Kidney epithelial cell (primary cell): ENCODE results near the gene VSX1. TPM values are rescaled to one million over a fixed set of nuclear protein-coding genes. Genes with fewer than 3 reads are reported as not detected.

Experiments used
- DNase-seq: peaks from one replicate; pipeline ENCODE4 v3.0.0-alpha.2; 2010; ENCODE audit warnings: low read depth
- H3K27me3 ChIP-seq: 2 replicates; pipeline ENCODE4 v1.6.0; 2011; ENCODE audit warnings: low read length; ENCODE audit not compliant: control insufficient read depth, insufficient read depth
- H3K36me3 ChIP-seq: 2 replicates; pipeline ENCODE4 v1.5.1; 2011; ENCODE audit warnings: low read length; ENCODE audit not compliant: control insufficient read depth, insufficient read depth
- H3K4me3 ChIP-seq: 2 replicates; pipeline ENCODE4 v1.5.1; 2011; ENCODE audit warnings: low read depth, mild to moderate bottlenecking, control low read depth, low read length
- total RNA-seq: library from RNA; depleted of rRNA; stranded (reverse); fragments of >200 nt; gene quantifications from 2 replicates; pipeline ENCODE4 v1.2.3, GENCODE V29; 2015
- TF ChIP-seq, protein P1 (sequence below): IDR thresholded peaks from 2 replicates; pipeline ENCODE4 v1.5.1; 2011; ENCODE audit warnings: mild to moderate bottlenecking, moderate library complexity, low read length, control low read depth, inconsistent platforms; ENCODE audit not compliant: insufficient read depth, poor library complexity, severe bottlenecking

VSX1 gene
- total RNA-seq, 1 donor from 2014 or later: not detected

DNA sequence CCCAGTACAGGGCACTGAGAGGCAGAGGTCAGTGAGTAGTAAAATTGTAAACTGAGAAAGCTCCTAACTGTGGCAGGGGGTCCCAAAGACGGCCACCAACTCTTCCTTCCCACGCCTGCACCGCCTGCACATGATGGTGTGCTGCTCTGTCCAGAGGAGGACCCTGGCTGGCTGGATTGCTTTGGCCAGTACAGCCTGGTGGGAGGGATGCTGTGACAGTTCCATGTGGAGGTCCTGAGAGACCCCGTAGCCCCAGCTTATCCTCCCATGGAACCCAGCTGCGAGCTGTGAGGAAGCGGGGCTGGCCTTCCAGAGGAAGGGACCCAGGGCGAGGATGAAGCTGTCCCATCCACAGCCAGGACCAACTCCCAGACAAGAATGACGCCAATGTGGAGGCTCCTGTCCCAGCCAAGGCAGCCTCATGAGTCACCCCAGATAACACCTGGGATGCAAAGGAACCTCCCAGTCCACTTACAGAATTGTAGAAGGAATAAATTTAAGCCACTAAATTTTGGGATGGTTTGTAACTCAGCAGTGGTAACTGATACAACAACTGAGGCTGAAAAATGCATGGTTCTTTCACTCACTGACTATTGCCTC lies 22.0 kb downstream of the VSX1 start:
- no peaks in the 10 kb centered on the region for H3K36me3 ChIP-seq
- no peak for DNase-seq

DNA sequence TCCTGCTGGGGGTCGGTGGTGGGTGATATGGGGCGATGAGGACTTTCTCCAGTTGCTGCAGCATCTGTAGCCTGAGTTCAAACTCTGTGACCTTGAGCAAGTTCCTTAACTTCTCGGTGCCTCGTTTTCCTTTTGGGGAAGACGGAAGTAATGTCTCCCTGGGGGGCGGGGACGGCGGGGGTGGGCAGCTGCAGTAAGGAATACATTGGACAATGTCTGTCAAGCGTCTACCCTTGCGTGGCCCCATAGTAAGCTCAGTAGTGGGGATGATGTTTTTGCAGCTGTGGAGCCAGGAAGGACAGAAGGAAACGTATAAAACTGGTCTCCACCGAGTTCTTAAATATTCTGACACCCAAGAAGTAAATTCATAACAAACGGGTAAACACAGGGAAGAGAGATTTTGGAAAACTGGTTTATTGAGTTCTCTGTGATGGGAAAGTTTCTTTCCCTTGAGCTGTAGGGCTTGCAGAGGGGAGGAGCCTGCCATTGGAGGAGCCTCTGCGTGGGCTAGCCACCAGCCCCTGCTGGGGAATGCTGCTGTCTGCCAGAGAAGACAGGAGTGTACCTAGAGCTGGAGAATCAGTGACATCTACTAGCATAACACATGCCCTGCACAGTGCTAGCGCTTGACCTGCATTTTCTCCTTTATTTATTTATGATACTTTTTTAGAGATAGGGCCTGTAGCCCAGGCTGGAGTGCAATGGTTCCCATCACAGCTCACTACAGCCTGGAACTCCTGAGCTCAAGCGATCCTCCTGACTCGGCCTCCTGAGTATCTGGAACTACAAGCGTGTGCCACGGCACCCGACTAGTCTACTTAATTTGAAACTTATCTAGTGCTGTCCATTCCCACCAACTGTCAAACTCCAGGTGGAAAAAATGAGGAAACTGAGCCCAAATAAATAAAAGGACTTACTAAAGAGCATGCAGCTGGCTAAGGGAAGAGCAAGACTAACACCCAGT lies 22.8 kb downstream of the VSX1 start:
- no peak for DNase-seq
- TF ChIP-seq, protein P1, sequence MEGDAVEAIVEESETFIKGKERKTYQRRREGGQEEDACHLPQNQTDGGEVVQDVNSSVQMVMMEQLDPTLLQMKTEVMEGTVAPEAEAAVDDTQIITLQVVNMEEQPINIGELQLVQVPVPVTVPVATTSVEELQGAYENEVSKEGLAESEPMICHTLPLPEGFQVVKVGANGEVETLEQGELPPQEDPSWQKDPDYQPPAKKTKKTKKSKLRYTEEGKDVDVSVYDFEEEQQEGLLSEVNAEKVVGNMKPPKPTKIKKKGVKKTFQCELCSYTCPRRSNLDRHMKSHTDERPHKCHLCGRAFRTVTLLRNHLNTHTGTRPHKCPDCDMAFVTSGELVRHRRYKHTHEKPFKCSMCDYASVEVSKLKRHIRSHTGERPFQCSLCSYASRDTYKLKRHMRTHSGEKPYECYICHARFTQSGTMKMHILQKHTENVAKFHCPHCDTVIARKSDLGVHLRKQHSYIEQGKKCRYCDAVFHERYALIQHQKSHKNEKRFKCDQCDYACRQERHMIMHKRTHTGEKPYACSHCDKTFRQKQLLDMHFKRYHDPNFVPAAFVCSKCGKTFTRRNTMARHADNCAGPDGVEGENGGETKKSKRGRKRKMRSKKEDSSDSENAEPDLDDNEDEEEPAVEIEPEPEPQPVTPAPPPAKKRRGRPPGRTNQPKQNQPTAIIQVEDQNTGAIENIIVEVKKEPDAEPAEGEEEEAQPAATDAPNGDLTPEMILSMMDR: peak; percentile 6
- Histone ChIP-seq H3K36me3 (no peaks in the 10 kb centered on the region), H3K27me3 (peaks cover 35% of the 10 kb centered on the region), H3K4me3 (peak overlapping the region; percentile 53)

More for the DNA sequence above, 22.0 kb downstream of the VSX1 start:
- TF ChIP-seq, protein P1: no peak
- Histone ChIP-seq H3K4me3 (no peak overlapping the region), H3K27me3 (peaks cover 38% of the 10 kb centered on the region)

- H3K27me3 ChIP-seq: peaks cover 28% of the 10 kb centered on the region
- DNase-seq: no peak
- H3K4me3 ChIP-seq: peak within 1 kb of the TSS; percentile 53
- no peaks in the 10 kb centered on the region for H3K36me3 ChIP-seq
- TF ChIP-seq, protein P1: no peak
Observed at GRCh38 chr20:25058051-25058846, 23.7 kb downstream of the VSX1 start, which contains the start of gene ACSS1. ACSS1 (minus strand) TSS chr20:25058139; CDS start chr20:25058102, 37 bp downstream.

- Histone ChIP-seq H3K4me3 (peak overlapping the region; percentile 53), H3K36me3 (no peaks in the 10 kb centered on the region), H3K27me3 (peaks cover 23% of the 10 kb centered on the region)
- no peak for DNase-seq
- TF ChIP-seq, protein P1: no peak
Observed at GRCh38 chr20:25057234-25058050, 24.5 kb downstream of the VSX1 start.

GRCh38 chr20:25056690-25057233 lies 25.2 kb downstream of the VSX1 start:
- H3K27me3 ChIP-seq: peaks cover 17% of the 10 kb centered on the region
- no peaks in the 10 kb centered on the region for H3K36me3 ChIP-seq
- TF ChIP-seq, protein P1: no peak
- H3K4me3 ChIP-seq: peak overlapping the region; percentile 53
- DNase-seq: no peak
